CD4-positive, alpha-beta T cell treated with Interleukin-2 at 100 ng/mL for 4 hours (primary cell): ENCODE results near the gene PLXDC1.
"Not testable (repeated sequence)": the region's sequence is repeated elsewhere in the genome, so short reads cannot be mapped to it uniquely, and the experiment has no call there.

ENCODE experiments used
- DNase-seq: peaks from one replicate; pipeline ENCODE4 v3.0.0-alpha.2; 2020; ENCODE audit warnings: low spot score

The PLXDC1 gene

DNA sequence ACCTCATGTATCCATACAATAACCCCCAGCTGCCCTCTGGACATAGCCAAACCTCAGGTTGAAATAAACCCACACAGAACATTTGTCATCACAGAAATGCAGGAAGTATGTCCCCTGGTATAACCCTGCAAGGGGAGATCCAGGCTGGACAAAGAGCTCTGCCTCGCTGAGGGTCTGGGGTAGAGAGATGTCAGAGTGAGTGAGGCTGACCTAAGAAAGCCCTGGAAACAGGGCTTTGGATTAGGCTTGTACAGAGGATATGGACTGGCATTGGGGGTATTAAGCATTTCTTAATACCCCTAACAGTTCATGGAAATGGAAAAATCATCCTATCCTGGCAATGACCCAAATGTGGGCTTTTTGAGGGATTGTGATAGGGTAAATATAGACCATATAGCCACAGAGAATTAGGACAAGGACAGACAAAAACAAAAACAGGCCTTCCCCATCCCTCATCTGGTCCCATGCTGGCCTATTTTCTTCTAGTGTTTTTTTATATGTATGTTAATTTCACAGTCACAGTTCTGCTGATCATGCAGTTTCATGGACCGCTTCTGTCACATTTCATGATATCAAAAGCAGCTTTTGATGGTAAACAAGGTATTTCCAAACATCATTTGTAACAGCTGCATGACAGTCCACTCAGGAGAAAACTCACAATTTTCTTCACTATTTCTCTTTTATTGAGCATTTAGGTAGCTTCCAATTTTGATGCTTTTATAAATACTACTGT lies 26.1 kb downstream of the PLXDC1 start:
- no peak for DNase-seq

DNA sequence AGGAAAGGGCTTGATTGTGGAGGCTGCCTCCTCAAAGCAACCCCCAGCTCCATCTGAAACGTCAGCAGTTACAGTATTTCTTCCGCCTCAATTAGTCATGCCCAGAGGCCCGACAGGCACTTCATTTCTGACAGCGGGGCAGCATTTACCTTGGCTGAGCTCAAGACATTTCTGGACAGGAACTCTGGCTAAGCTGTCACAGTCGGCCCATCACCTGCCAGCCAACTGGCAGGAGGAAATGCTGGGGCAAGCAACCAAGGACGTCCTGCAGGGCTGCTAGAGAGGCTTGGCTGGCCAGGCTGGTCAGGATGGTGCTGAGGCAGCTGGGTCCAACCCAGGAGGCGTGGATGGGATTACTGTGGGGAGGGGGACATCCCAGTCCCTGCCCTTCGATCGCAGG lies 27.8 kb downstream of the PLXDC1 start:
- no peak for DNase-seq

DNA sequence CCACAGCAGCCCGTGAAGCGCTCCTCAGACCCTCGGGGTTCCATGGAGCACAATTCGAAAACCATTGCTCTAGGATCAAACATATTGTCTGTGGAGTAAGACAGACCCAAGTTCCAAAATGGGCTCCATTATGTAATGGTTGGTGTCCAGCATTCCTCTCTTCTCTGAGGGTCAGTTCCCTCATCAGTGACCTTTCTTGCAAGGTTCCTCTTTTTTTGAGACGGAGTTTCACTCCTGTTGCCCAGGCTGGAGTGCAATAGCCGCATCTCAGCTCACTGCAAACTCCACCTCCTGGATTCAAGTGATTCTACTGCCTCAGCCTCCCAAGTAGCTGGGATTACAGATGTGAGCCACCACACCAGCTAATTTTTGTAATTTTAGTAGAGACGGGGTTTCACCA lies 28.4 kb downstream of the PLXDC1 start:
- DNase-seq, result no peak

DNA sequence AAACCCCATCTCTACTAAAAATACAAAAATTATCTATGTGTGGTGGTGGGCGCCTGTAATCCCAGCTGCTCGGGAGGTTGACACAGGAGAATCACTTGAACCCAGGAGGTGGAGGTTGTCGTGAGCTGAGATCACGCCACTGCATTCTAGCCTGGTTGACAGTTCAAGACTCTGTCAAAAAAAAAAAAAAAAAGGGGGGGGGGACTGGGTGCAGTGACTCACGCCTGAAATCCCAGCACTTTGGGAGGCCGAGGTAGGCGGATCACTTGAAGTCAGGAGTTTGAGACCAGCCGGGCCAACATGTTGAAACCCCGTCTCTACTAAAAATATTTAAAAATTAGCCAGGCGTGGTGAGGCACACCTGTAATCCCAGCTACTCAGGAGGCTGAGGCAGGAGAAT lies 29.5 kb downstream of the PLXDC1 start:
- not testable (repeated sequence) for DNase-seq

DNA sequence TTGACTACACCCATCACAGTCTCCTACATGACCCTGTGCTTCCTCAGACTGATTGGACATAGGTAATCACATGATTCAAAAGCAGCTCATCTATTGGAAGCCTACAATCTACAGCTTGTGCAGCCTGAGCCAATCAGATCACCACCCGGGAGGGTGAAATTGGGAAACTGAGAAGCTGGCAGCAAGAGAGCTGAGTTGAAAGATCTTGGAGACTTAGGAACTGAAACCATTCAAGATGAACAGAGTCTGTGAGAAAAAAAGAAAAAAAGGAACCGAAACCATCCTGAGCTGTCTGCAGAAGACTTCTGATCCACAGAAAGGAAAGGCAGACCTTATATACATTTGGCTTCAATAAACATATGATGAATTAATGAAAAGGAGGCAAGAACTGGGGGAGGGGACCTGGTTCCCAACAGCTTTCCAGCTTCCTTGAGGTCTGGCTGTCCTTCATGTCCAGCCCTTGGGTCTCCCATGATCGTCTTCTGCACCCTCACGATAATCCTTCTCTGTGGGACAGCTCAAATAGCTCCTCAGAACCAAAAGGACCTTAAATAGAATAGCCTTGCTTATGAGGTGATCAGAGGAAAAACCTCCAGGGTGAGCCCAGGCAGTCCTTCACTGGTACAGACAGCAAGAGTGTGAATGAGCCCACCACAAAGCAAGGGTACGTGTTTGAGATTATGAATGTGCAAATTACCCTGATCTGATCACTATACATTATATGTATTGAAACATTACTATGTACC lies 32.6 kb downstream of the PLXDC1 start:
- no peak for DNase-seq

DNA sequence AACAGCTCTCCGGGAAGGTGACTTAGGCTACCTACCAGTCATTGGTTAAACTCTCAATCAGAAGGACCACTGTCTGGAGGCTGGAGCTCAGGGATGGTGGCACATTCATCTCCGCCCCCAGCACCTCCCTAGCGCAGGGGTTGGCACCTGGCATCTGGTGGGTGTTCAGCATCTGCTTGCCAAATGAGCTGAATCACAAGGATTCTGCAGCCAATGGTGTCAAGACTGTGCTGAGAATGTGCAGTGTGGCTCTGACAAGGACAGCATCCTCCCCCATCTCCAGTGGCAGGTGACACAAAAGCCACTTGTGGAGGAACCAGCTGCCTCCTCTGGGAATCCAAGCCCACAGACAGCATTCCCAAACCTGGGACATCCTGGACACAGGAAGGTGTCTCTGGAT lies 35.2 kb downstream of the PLXDC1 start:
- DNase-seq, result no peak

DNA sequence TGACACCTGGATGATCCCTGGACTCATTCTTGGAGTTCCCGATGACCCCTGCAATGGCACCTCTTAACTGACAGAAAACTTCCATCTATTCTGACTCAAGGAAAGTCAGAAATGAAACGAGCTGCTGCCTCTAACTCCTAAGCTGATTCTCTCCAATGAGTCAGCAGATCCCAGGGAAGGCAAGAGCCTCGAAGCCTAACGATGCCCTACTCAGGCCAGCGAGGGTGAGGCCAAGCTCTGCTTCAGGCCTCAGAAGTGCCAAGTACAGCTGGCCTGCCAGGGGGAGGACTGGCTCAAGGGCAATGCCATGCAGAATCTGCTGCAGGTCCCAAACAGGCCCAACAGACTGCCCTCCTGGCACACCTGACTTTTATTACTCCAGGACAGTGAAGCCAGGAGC lies 36.3 kb downstream of the PLXDC1 start:
- DNase-seq, result no peak

DNA sequence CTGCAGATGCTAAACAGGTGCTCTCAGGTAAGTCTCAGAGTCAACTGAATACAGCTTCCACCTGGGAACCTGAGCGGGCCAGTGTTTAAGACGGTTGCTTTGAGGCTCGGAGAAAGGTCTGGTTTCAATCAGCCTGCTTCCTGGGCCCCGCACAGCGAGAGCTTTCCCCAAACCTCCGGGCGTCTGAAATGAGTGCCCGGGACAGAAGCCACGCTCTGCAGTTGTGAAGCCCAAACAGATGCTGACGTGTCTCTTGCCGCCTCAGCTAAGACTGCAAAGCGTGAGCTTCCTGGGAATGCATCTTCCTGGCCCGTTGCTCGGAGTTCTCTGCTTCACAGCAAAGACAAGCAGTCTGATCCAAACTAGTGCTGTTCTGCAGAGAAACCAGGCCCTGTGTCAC lies 36.7 kb downstream of the PLXDC1 start:
- no peak for DNase-seq

DNA sequence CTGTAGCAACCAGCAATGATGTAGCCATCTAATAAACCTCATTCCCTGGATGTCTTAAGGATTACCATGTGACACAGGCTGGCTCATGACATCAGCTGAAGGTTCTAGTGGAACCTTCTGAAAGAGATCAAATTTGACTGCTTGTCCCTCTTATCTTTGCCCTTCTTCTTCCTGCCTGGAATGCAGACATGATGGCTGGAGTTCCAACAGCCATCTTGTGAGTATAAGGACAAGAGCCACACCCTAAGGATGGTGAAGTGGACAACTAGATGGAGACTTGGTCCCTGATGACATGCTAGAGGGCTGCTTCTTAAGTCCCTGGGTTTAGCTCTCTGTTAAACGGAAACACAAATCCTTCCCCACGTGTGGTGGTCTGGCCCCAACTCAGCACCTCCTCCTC lies 37.6 kb downstream of the PLXDC1 start:
- no peak for DNase-seq

DNA sequence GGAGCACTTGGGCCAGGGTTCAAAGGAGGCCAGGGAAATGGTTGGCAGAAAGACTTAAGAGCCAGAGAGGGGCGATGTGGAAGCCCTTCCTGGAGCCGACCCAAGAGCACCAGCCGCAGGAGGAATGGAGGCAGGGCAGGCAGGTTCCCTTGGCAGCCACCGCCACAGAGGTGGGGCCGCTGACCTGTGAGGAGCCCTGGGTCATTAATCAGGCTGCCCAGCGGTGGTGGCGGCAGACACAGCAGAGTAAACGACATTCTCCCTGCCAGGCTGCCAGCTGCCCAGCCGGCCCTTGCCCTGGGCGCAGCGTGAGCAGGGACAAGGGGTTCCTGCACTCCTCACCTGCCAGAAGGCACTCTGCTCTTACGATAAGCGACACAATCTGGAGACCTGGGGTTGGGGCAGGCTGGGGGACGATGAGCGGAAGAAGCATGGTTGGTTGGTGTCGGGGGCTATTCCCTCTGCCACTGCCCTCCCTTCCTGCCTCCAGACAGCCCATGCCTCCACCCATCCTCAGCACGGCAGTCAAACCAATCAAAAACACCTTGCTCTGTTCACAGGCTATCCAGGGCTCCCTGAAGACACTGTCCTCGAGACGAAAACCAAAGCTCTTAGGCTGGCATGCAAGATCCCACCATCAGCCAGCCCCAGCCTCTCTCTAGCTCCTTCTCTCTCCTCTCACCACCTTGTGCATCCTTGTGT lies 40.9 kb downstream of the PLXDC1 start:
- no peak for DNase-seq

DNA sequence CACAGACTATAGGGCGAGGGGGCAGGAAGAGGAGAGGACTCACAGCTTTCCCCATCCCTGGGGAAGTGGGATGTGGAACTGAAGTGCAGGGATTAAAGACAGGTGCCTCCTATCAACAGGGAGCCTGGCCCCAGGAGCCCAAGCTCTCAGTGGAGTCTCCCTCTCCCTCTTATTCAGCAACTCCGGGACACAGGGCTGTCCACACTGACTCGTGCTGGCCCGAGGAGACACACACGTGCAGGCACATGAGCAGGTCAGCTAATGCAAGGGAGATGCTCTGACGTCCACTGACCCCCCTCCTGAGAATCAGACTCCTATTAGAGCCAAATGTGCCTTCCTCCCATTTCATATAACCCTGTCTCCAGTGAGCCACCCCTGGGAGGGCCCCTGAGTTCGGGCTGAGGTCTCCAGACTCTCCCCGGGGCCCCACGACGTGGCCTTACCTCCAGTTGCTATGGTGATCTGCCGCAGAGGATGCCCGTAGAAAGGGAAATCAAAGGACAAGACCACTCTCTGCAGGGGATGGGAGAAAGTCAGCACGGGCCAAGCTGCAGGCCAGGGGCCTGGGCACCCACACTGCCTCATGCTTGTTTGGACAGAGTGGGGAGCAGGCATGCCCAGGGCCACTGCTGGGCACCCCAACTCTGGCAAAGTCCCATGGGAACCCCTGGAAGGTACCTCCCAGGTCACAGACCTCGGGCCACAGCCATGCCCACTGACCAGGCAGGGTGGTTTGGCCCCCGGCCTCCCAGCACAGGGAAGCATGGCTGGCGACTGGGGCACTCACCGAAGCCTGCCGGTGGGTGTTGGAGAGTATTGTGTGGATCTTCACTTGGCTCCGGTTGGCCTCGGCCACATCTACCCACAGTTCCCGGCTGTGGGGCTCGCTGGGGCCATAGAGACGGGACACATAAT lies 42.7 kb downstream of the PLXDC1 start:
- DNase-seq, result no peak

DNA sequence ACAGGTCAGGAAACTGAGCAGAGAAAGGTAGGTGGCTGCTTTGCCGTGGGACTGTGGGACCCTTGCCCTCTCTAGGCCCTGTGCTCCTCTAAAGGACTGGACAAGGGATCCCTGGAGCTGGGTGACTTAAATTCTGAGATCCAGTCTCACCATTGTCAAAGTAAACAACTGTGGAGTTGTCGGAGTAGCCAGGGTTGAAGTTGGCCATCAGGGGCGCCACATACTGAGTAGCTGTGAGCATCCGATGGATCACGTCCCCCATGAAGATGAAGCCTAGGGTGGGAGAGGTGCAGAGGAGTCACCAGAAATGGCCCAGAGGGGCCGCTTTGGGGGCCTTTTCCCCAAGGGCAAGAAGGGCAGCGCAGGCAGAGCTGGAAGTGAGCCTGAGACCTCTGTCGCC lies 43.5 kb downstream of the PLXDC1 start:
- DNase-seq, result no peak

DNA sequence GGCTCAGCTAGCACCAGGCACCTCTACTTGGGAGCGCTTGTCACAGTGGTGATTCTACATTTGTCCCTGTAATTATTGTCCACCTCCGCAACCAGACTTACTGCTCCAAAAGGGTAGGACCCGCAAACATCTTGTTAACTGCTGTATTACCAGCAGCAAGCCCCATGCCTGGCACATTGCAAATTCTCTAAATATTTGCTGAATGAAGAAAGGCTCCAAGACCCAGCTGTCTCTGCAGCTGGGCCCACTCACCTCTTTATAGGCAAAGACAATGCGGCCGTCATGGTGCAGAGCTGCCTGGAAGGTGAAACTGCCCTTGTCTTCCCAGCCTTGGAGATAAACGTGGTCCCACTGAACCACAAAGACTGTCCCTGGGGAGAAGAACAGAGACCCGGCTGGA lies 44.3 kb downstream of the PLXDC1 start:
- DNase-seq, result no peak

DNA sequence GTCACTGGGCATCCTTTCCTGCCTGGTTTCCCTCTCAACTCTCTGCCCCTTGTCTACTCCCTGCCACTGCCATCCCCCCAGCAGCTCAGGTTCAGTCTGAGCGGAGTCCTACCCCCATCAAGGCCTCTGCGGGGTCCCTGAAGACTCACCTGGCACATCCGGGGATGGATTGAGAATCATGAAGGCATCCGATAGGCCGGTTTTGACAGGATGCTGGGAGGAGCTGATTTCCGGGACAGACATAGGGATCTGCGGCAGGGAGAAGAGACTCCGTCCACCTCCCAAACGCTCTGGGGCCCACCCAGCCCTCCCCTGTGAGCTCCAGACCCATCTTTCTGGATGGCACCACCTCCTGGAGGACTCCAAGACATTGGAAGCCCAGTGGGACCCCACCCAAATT lies 45.7 kb downstream of the PLXDC1 start:
- no peak for DNase-seq

DNA sequence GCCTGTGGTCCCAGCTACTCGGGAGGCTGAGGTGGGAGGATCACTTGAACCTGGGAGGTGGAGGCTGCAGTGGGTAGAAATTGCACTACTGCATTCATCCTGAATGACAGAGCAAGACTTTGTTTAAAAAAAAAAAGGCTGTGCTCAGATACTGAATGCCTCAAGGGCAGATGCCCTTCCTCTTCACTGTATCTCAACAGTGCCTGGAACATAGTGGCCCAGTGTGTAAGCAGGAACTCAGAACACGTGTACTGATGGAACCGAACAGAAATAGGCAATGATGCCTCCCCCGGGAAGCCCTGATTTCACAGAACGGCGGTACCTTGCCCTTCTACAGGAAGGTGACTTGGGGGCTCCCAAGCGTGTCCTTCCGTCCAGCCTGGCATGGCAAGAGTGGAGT lies 46.8 kb downstream of the PLXDC1 start:
- no peak for DNase-seq

DNA sequence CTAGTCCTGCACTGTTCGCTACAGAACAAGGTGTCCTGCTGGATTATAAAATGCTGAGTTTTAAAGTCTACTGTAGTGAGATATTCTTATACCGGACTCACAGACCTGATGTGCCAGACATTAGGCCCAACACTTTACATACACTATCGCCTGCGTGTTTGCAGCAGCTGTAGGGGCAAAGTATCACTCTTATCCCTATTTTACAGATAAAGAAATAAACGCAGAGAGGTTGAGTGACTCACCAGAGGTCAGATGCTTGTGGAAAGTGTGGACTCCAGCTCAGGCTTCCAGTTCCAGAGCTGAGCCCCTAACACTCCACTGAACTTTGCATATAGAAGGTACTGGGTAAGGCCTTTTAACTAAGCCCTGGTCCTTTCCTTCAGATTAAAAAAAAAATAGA lies 47.4 kb downstream of the PLXDC1 start:
- no peak for DNase-seq

DNA sequence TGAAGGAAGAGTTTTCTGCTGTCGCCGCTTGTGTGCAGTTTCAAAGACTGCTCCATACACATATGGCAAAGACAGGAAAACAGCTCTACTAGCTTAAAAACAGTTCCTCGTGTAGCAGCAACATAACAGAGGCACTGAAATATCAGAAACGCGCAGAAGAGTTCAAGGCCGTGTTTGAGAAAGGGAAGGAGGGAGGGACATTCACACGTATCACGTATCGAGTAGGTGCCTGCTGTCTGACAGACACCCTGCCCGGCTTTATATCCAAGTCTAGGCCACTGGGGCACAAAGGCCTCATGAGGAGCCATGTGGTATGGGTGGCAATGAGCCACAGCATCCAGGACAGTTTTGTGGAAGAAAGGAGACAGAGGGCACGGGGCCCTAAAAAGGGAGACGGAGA lies 50.3 kb downstream of the PLXDC1 start:
- no peak for DNase-seq

DNA sequence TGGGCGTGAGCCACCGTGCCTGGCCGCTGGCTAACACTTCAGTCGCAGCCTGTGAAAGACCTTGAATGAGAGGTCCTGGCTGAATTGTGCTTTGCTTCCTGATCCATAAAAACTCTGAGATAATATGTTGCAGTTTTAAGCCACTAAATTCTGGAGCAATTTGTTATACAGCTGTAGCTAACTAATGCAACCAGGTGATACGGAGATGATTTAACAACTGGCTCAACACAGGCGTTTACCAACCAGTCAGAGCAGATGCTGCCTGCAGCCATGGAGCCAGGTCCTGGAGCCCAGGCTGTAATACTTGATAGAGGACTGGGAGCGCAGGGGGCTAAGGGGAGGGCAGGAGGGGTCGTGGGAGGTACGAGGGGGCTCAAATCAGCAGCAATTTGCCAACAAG lies 50.9 kb downstream of the PLXDC1 start:
- no peak for DNase-seq

DNA sequence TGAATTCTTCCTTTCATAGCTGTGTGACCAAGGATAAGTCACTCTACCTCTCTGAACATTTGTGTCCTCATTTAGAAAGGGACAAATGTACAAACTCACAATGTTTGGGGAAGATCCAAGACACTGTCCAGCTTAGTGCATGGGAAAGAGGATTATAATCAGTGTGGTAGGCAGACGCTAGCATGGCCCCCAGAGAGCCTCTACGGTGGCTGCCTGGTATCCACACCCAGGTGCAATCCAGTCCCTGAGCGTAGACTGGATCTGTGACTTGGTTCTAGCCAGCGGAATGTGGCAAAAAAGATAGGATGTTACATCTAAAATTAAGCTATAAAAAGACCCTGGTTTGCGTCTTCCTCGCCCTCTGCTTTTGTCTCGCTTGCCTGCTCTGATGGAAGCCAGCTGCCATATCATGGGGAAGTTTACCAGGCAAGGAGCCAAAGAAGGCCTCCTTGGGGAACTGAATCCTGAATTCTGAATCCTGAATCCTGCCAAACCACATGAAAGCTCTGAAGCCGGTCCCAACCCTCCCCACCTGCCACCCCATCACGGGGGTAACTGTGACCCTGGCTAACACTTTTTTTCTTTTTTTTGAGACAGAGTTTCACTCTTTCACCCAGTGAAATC lies 51.7 kb downstream of the PLXDC1 start:
- no peak for DNase-seq

DNA sequence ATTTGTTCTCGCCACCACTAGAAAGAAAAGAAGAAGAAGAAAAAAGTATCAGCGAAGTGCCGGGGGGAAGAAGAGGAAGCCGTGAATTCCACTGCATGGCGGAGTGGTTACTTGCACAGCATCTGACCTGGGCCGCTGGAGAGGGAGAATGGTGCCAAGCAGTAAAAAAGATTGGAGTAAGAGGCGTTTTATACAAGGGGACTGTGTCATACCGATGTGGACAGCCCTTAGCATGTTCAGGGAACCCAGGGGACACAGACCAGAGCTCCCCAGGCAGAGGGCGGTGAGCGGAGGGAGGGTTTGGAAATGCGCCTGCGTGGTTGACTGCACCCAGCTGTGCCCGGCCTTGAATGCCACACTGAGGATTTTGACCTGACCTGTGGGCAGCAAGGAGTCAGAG lies 52.8 kb downstream of the PLXDC1 start:
- no peak for DNase-seq

DNA sequence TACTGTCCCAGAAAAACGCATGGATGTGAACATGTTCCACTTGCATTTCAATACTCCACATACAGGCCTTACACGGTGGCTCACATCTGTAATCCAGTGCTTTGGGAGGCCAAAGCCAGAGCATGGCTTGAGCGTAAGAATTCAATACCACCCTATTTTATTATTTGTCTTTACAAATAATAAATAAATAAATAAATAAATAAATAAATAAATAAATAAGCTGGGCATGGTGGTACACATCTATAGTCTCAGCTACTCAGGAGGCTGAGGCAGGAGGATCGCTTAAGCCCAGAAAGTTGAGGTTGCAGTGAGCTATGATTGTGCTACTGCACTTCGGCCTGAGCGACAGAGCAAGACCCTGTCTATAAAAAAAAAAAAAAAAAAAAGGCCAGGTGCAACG lies 53.9 kb downstream of the PLXDC1 start:
- no peak for DNase-seq

DNA sequence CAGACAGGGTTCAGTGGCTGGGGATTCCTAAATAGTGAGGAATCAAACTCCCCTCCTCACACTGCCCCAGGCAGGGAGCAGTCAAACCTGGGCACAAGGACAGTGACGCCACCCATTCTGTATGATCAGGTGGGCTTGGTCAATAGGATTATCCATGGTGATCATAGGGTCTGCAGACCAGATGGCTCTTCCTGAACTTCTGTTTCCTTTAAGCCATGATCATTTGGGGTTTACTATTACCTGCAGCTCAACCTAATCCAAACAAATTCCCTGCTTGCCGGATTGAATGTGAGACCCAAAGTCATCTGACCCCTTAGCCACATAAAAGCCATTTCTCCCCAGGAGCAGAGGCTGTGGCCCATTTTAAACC lies 54.3 kb downstream of the PLXDC1 start:
- no peak for DNase-seq
